ENCODE data around the gene RAI1.

DNA sequence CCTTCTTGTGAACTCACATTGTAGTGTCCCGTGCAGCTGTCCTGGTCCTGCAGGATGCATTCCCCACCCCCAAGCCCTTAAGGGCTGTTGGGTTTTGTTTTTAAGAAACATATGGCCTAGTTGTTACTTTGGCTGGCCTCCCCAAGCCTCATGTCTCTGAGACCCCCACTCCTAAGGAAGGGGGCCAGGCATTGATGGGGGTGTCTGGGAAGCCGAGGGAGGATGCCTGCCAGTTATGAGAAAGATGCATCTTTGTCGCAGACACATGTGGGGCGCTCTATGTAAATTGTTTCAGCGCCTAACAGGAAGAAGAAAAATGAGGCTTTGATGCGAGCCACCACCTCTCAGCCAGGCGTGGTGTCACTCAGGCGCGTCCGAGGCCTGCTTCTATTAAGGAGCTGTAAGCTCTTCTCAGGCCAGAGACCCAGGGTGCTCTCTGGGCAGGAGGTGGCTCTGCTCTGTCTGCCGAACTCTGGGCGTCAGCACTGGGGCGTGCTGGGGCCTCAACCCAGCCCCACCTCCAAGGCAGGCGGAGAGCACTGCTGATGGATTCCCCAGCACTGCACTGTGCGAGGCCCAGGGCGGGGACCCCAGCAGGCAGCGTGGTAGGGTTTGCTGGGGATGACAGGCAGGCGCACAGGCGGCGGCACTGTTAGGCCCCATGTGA is 85.0 kb downstream of the RAI1 start:
- TF ChIP-seq, protein P1, sequence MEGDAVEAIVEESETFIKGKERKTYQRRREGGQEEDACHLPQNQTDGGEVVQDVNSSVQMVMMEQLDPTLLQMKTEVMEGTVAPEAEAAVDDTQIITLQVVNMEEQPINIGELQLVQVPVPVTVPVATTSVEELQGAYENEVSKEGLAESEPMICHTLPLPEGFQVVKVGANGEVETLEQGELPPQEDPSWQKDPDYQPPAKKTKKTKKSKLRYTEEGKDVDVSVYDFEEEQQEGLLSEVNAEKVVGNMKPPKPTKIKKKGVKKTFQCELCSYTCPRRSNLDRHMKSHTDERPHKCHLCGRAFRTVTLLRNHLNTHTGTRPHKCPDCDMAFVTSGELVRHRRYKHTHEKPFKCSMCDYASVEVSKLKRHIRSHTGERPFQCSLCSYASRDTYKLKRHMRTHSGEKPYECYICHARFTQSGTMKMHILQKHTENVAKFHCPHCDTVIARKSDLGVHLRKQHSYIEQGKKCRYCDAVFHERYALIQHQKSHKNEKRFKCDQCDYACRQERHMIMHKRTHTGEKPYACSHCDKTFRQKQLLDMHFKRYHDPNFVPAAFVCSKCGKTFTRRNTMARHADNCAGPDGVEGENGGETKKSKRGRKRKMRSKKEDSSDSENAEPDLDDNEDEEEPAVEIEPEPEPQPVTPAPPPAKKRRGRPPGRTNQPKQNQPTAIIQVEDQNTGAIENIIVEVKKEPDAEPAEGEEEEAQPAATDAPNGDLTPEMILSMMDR (conservative IDR thresholded peaks at IDR 0.05), result no peak
- TF ChIP-seq EZH2 (IDR thresholded peaks at IDR 0.05; ENCODE audit: low read depth), result no peak

Measured in PC-9 (cell line).